Measurements from ENCODE around the gene ASB7.

- no peak for TF ChIP-seq CTCF (IDR thresholded peaks at IDR 0.05)
- no peak for TF ChIP-seq POLR2AphosphoS5 (IDR thresholded peaks at IDR 0.05)
- no peak for TF ChIP-seq POLR2A (IDR thresholded peaks at IDR 0.05)
Observed at GRCh38 chr15:100565591-100565990, 36.8 kb upstream of the ASB7 start.

Data from transverse colon (tissue), 4 donors.